Activated CD8-positive, alpha-beta memory T cell treated with anti-CD3 and anti-CD28 coated beads, Interleukin-2, amount 50 U/mL, for 4 hours (primary cell): ENCODE results near the gene ABCA6.
"Not testable (repeated sequence)": the region's sequence is repeated elsewhere in the genome, so short reads cannot be mapped to it uniquely, and the experiment has no call there.

Experiments used
- DNase-seq: peaks from one replicate; pipeline ENCODE4 v3.0.0-alpha.2; 2020

The ABCA6 gene

DNA sequence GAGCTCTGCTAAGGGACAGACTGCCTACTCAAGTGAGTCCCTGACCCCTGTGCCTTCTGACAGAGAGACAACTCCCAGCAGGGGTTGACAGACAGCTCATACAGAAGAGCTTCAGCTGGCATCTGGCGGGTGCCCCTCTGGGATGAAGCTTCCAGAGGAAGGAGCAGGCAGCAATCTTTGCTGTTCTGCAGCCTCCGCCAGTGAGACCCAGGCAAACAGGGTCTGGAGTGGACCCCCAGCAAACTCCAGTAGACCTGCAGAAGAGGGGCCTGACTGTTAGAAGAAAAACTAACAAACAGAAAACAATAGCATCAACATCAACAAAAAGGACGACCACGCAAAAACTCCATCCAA lies 70.5 kb downstream of the ABCA6 start:
- DNase-seq: not testable (repeated sequence)

DNA sequence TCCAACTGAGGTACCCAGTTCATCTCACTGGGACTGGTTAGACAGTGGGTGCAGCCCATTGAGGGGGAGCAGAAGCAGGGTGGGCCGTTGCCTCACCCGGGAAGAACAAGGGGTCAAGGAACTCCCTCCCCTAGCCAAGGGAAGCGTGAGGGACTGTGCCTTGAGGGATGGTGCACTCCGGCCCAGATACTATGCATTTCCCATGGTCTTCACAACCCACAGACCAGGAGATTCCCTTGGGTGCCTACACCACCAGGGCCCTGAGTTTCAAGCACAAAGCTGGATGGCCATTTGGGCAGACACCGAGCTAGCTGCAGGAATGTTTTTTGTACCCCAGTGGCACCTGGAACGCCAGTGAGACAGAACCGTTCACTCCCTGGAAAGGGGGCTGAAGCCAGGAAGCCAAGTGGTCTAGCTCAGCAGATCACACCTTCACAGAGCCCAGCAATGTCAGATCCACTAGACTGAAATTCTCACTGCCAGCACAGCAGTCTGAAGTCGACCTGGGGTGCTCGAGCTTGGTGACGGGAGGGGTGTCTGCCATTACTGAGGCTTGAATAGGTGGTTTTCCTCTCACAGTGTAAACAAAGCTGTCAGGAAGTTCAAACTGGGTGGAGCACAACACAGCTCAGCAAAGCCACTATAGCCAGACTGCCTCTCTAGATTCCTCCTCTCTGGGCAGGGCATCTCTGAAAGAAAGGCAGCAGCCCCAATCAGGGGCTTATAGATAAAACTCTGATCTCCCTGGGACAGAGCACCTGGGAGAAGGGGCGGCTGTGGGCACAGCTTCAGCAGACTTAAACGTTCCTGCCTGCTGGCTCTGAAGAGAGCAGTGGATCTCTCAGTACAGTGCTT lies 71.1 kb downstream of the ABCA6 start:
- DNase-seq: not testable (repeated sequence)

DNA sequence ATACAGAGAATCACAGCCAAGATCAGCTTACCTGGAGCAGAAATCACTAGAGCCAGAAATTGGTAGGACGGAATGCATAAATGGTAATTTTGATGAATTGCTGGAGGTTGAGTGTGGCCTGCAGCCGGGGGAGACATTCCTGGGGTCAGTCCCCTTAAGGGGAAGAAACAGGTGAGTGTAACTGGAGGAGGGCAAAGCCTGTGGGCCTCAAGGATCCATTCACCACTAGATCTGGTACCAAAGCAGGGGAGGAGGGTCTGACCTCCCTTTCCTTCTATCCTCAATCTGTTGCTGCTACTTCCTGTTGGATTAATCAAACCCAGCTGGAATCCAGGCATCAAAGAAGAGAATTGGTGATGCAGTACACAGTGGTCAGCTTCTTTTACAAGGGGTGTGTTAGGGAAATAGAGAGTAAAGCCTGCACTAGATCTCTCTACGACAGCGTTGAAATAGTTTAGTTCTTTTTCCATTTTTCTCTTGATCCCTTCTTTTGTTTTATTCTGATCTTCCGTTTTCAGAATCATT lies 72.4 kb downstream of the ABCA6 start:
- no peak for DNase-seq

DNA sequence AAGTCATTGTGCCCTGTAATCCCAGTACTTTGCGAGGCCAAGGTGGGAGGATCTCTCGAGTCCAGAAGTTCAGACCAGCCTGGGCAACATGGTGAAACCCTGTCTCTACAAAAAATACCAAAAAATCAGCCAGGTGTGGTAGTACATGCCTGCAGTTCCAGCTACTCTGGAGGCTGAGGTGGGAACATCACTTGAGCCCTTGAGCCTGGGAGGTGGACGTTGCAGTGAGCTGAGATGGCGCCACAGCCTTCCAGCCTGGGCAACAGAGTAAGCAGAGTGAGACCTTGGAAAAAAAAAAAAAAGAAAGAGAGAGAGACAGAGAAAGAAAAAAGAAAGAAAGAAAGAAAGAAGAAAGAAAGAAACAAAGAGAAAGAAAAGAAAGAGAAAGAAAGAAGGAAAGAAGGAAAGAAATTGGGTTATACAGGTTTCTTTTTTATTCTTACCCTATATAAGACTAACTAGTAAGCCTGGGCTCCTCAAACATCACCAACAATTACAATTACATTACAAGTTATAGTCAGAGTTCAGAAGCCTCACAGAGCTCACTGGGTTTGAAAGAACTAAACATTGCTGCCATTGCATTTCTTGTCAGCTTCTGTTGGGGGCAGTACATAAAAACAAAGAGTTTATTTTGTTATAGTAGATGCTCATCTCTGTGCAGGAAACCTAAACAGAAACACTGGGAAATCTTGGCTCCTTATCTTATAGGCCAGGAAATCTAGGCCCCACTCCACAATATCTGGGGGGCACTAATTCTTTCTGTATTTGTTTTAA lies 74.2 kb downstream of the ABCA6 start:
- DNase-seq: no peak

DNA sequence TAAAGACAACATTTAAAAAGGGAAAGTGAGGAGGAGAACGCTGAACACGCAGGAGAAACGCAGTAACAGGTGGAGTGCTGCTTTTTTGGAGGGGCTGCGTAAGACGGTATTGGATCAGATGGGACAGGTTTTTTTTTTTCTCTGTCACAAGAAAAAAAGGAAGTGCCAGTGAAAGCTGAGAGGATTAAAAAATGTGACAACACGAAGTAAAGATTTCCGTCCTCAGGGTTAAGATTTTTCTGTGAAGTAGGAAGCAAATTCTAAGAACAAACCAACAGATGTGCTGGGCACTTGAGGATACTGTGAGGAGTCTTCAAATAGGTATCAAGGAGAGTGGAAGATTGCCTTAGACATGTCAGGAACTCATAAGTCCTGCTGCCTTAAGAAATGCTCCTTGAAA lies 75.2 kb downstream of the ABCA6 start:
- no peak for DNase-seq

DNA sequence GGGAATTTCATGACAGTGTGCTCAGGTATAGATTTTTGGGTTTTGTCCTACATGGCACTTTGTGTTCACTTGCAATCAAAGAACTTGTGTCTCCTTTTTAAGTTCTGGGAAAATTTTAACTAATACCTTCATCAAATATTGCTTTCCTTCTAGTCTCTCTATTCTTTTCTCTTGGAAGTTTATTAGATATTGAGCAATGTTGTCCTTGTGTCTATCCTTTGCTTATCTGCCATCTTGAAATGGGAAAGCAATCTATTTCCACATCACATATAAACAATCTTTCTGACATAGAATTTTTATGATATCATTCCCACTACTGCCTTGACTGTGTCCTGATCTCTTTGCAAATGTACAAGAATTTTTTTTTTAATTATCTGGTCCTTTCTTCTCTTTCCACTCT lies 76.6 kb downstream of the ABCA6 start:
- no peak for DNase-seq

DNA sequence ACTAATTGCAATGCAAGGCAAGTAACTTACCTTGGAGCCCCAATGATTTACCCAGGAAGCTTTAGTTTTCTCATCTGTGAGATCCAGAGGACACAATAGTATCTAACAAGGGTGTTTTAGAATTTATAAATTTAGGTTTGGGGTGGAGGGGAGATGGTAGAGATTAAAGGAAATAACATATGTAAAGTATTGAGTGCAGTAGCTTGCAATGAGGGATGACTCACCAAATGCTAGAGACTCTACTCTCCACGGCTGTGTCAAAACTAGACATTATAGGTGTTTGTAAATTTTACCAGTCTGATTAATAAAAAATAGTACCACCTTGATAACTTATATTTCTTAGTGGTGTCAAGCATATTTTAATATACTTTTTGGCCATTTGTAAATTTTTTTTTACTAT lies 77.2 kb downstream of the ABCA6 start:
- no peak for DNase-seq

DNA sequence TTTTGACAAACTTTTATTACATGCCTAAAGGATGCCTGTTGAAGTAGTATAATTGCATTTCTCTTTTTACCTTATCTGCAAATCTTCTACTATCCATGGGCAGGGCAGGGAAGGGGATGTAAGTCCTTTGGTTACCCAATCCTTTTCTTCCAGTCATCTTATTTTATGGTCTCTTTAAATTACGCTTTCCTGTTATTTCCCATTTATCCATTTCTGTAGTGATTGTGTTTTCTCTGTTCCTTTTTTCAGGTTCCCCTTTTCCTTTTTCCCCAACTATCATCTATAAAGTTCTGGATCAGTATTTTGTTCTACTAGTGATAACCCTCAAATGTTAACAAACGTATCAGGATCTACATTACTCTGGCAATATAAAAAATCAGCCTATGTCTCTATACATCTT lies 77.7 kb downstream of the ABCA6 start:
- DNase-seq: no peak

DNA sequence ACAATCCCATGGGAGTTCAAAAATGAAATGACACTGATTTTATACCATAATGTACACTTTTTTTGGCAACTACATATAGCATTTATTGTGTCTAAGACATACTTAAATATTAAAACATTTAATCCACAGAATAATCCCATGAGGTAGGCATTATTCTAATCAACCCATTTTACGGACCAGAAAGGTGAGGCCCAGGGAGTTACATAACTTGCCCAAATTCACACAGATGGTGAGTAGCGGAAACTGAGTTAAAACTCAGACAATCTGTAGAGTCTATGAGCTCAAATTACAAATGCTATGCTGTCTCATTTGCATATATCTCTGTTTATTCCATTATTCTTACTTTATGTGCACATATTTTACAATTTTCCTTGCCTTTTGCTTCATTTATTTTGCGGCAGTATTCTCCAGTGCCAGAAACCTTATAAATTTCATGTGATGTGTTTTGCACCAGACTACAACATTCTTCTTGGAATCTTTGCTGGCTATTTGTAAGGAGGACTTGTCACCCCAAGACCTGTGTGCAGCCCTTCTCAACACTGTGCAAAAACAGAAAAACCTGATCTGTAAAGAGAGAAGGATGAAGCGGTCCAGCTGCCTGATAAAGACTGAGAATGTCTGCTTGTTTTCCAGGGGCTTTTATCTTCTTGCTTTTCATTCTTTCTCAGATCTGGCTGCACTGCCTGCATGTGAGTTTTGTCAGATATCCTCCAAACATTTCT lies 78.7 kb downstream of the ABCA6 start:
- DNase-seq: no peak

DNA sequence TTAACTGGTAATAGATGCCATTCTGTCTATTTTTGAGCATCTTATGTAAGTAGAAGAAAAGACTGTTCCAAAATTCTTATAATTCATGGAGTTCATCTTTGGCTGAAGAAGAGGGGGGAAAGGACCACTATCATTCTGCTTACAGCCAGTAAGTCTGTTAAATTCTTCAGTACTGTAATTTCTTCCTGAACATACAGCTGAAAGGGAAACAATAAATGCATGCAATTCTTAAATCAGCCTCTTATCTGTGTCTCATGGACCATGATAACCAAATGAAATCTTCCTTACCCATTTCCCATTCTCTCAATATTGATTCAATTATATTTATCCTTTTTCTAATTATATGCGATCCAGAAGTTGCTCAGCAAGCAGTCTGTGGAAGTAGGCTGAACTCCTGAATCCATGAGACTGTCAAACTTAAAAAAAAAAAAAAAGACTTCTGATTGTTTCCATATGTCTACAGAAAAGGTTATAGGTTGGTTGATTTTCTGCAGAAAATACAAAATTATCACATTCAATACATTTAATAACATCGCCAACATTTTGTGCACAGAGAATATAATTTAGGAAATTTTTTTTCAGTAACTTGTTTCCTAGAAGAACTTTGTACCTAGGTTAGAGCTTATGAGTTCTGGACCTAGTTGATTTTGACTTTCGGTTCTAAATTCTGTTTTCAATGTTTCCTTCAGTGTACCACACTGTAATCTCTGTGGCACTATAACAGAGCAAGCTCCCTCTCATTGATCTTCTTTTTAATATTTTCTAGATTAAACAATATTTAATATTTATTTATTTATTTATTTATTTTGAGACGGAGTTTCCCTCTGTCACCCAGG lies 79.8 kb downstream of the ABCA6 start:
- DNase-seq: no peak

DNA sequence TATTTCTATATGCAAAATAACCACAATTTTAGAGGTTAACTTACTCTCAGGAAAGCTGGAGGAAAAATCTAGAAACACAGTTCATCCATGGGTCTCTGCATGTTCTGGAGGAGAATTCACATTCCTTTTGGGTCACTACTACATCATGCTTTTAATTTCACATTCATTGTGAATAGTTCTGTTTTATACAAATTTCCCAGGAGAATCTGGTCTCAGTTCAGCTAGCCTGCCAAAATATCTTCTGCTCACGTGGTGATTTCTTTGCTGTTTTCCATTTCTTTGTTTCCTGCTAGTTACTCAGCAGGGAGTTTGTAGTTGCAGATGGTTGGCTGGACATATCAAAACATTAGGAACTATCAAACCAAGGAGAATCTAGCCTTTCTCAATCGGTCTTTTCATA lies 80.9 kb downstream of the ABCA6 start, which contains the start of gene ABCA9:
Gene ABCA9 (minus strand): TSS at position 106 of the 400 bp plus-strand sequence. CDS start 9,801 bp downstream, outside the sequence.
- DNase-seq: no peak

DNA sequence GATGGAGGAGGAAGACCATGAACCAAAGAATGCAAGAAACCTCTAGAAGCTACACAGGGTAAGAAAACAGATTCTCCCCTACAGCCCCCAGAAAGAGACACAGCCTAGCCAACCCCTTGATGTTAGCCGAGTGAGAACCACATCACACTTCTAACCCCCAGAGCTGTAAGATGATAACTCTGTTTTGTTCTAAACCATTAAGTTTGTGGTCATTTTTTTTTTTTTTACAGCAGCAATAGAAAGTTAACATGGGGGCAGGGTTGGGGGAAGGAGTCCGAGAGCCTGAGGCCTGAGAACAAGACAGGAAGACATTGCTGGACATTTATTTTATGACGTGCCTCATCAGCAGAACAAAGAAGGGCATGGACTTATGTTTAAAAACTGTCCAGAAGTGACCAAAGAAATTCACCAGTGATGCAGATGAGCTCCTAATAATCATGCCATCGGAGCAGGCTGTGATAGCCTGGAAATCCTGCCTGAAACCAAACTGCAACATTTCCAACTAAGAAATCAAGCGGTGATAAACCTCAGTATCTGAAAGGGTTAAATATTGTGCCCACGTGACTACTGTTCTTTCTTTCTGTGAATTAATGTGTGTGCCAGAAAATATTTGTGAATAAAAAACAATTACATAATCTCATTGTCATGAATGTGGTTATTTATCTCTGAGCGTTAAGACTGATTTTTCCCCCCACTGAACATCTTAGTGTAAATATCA lies 82.1 kb downstream of the ABCA6 start:
- DNase-seq: no peak

DNA sequence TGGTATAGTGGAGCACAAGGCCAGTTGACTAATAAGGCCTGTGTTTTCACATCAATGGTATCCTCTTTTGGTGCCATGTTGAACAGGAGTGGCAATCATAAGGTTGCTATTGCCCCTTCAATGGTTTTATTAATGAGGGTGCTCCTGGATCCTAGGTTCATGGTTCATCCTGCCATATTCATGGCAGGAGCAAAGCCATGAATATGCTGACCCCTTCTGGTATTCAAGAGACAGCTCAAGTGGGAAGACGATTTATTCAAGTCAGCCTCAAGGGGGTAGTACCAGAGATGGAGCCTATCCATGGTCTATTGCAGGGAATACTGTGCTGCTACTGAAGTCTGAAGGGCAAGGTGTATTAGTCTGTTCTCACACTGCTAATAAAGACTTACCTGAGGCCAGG lies 83.5 kb downstream of the ABCA6 start:
- DNase-seq: no peak

DNA sequence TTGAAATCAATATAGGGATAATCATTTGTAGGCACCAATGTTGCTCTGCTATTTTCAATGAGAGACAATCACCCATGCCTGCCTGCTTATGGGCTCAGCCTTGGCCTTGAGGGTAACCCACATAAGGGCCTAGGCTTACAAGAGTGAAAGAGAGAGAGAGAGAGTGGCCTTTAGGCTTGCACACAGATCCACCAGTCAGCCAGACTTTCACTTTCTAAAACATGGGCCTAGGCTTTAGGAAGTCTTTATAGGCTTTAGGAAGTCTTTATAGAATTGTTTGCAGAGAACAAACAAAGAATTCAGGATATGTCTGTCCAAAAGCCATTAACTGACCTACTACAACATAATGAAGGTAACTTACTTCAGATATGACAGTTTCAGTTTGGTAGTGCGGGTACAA lies 84.4 kb downstream of the ABCA6 start:
- no peak for DNase-seq

DNA sequence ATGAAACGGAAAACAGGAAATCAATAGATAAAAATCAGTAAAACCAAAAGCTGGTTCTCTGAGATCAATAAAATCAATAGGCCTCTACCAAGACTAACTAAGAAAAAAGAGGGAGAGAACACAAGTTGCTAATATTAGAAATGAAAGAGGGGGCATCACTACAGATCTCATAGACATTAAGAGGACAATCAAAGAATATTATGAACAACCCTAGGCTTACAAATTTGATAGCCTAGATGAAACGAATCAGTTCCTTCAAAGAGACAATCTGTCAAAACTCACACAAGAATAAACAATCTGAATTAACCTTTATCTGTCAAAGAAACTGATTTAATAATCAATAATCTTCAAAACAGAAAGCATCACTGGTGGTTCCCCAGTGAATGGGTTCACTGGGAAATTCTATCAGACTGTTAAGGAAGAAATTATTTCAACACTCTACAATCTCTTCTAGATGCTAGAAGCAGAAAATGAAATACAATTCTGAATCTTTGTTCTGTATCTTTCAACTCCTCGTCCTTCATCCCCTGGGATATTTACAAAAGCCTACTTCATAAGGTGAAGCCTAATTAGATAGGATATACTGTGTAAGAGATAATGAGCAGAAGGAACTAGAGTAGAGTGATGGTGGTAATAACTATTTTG lies 85.4 kb downstream of the ABCA6 start:
- no peak for DNase-seq

DNA sequence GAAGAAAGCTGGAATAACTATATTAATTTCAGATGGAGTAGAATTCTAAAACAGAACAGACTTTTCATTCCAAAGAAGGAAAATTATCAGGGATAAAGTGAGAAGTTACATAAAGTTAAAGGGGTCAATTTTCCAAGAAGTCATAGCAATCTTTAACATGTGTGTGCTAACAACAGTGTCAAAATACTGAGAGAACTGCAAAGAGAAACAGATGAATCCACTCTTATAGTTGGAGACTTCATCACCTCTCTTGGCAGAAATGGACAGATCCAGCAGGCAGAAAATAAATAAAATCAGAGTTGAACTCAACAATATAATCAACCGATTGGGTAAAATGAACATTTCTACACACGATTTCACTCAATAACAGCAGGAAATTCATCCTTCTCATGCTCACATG lies 86.4 kb downstream of the ABCA6 start:
- no peak for DNase-seq

DNA sequence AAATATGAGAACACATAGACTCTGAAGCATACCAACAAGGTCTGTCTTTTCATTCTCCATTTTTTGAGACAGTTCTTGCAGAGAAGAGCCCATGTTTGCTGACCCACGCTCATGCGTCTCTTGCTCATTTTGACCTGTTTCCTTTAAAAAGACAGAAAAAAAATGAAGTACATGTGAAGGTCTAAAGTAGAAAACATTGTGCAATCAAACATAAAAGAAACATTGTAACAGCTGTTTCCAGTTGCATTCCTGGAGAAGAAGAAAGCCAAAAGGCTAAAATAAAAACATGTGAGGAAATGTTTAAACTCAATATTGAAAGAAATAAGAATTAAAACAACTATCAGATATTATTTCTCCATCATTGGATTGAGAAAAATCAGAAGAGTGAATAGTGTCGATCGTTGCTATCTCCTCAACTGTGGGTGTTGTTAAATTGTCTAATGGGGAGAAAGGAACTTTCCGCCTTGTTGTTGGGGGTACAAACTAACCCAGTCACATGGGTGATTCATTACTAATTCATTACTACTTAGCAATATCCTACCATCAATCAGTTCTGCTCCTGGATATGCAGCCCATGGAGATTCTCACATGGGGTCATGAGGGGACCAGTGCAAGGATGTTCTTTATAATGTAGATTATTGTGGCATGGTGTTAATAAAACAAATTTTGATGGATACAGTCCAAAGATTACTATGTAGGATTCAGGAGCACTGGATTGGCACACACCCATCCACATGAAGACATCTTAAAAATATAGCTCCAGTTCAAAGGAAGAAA lies 90.5 kb downstream of the ABCA6 start:
- no peak for DNase-seq

DNA sequence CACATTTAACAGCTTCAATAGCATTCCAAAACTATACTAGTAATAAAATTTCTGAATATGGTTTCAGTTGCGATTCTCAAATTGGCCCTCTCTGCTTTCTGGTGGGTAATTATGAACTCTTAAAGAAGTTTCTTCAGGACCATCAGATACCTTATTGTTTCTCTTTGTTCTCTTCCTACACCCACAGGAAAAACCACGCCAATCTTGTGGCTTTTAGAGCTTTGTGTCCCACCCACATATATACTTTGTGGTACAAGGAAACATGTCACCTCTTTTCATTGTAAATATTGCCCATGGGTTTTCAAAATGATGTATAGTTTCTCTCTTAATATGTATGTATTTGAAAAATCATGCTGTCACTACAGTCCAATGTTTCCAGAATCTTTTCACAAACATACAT lies 93.1 kb downstream of the ABCA6 start:
- DNase-seq: no peak

DNA sequence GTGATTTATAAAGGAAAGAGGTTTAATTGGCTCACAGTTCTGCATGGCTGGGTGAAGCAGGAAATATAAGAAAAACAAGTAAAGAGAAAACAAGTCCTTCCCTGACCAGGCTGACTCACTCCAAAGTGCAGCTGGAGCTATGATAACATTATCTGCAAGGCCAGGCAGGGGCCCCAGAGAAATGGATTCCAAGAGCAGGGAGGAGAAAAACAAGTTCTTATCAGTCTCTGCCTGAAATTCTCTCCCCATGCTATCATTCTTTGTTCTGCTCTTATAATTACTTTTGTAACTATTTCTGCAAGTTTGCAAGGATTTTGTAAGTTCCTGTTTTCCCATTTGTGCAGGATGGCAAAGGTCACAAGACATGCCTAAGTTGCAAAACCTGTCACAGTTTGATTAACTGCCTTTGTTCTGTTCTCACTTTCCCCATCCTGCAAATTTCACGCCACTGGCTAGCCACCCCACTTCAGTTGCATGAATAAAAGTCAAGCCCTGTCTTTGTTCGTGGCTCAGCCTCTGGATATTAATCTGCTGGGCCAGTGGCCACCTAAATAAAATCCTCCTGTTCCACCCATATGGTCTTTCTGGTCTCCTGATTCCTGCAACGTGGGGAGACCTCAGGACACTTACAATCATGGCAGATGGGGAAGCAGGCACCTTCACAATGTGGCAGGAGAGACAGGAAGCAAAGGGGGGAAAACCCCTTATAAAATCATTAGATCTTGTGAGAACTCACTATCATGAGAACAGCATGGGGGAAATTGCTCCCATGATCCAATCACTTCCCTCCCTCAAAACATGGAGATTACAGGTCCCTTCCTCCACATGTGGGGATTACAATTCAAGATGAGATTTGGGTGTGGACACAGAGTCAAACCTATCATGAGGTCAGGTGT lies 94.1 kb downstream of the ABCA6 start:
- no peak for DNase-seq
